Thyroid gland (tissue), 4 donors: ENCODE data around the gene RNFT1.

Experiments
- POLR2A ChIP-seq, 2 donors: fragments of 450-650 bp; IDR thresholded peaks; one replicate each; pipeline ENCODE4 v1.6.1; 2017; ENCODE audit warnings: antibody characterized with exemption in 2 of 2, mild to moderate bottlenecking in 2 of 2, moderate library complexity in 1 of 2
- TF ChIP-seq, protein P1 (sequence below), 6 experiments: fragments of 200-600 bp in 3 of 6; fragments of 450-650 bp in 3 of 6; sonication (generic) in 3 of 6; IDR thresholded peaks; one replicate each; pipeline ENCODE4 v1.5.1; 2016 to 2019; ENCODE audit warnings: antibody characterized with exemption in 6 of 6, mild to moderate bottlenecking in 2 of 6, inconsistent platforms in 1 of 6, moderate library complexity in 1 of 6

DNA sequence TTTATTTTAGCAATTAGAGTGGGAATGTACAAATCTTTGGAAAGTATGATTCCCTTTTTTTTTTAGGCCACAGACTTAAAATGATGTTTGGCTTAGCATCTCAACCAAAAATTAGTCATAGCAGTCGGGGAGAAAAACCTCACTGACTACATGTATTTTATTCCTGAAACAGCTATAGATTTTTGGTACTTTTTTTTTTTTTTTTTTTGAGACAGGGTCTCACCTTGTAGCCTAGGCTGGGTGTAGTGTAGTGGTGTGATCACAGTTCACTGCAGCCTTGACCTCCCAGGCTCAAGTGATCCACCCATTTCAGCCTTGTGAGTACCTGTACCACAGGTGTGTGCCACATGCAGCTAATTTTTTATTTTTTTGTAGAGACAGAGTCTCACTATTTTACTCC lies 23.4 kb downstream of the RNFT1 start:
- TF ChIP-seq, protein P1, sequence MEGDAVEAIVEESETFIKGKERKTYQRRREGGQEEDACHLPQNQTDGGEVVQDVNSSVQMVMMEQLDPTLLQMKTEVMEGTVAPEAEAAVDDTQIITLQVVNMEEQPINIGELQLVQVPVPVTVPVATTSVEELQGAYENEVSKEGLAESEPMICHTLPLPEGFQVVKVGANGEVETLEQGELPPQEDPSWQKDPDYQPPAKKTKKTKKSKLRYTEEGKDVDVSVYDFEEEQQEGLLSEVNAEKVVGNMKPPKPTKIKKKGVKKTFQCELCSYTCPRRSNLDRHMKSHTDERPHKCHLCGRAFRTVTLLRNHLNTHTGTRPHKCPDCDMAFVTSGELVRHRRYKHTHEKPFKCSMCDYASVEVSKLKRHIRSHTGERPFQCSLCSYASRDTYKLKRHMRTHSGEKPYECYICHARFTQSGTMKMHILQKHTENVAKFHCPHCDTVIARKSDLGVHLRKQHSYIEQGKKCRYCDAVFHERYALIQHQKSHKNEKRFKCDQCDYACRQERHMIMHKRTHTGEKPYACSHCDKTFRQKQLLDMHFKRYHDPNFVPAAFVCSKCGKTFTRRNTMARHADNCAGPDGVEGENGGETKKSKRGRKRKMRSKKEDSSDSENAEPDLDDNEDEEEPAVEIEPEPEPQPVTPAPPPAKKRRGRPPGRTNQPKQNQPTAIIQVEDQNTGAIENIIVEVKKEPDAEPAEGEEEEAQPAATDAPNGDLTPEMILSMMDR (IDR thresholded peaks at IDR 0.05), result no peak
- TF ChIP-seq POLR2A (IDR thresholded peaks at IDR 0.05), result no peak
